Upper lobe of right lung (tissue), 1 donor: ENCODE results near the gene ABCA2. TPM values are rescaled to one million over a fixed set of nuclear protein-coding genes. Genes with fewer than 3 reads are reported as not detected.

Source experiments
- ATAC-seq: fragments of 200-7000 bp; cut with Tn5 transposase; one replicate; pipeline ENCODE4 v1.9.1; 2020; ENCODE audit warnings: mild to moderate bottlenecking, moderate library complexity
- DNase-seq: peaks from one replicate; pipeline ENCODE4 v3.0.0-alpha.2; 2020
- H3K27ac ChIP-seq: fragments of 200-600 bp; one replicate; pipeline ENCODE4 v1.8.0; 2022
- H3K27me3 ChIP-seq: fragments of 200-600 bp; one replicate; pipeline ENCODE4 v1.8.0; 2022; ENCODE audit warnings: mild to moderate bottlenecking
- H3K36me3 ChIP-seq: fragments of 200-600 bp; one replicate; pipeline ENCODE4 v1.8.0; 2022
- H3K4me1 ChIP-seq: fragments of 200-600 bp; one replicate; pipeline ENCODE4 v1.8.0; 2022
- H3K4me3 ChIP-seq: fragments of 200-600 bp; one replicate; pipeline ENCODE4 v1.8.0; 2022; ENCODE audit warnings: mild to moderate bottlenecking
- H3K9me3 ChIP-seq: fragments of 200-600 bp; one replicate; pipeline ENCODE4 v1.8.0; 2022
- intact Hi-C: fragments of 100-400 bp; cut with DNase I; formaldehyde crosslinking; loops from one replicate; pipeline ENCODE4 v1.11.0; 2022
- total RNA-seq: library from RNA; stranded (reverse); fragmentation: NEBNext Ultra II Directional; extraction: Animal tissue kit (Norgen Biotek cat#: 25700); gene quantifications from one replicate; pipeline ENCODE4 v1.2.1, GENCODE V29; 2021
- TF ChIP-seq, protein P1 (sequence below): fragments of 200-600 bp; IDR thresholded peaks from one replicate; pipeline ENCODE4 v1.8.0; 2022; ENCODE audit warnings: antibody characterized with exemption
- donor health status: DM: no; HTN: yes; CAD: no; lungs with severe emphysema.

Gene ABCA2
- total RNA-seq, 1 donor from 2014 or later, result 44.3 TPM

DNA sequence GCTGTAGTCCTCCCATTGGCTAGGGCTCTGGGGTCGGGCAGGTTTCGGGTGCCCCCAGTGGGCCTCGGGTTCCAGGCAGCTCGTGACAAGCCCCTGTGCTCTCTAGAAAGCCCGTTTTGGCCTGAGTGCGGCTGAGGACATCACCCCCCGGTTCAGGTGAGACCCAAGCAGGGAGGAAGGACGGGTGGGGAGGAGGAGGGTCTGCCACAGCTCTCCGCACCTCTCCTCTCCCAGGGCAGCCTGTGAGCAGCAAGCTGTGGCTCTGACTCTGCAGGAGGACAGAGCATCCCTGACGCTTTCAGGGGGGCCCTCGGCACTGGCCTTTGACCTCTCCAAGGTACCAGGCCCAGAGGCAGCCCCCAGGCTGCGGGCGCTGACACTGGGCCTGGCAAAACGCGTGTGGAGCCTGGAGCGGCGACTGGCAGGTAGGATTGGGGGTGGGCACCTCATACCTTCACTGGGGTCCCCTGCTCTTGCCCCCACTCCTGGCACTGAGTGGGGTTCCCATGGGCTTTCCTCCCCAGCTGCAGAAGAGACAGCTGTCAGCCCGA is 35.1 kb downstream of the ABCA2 start:
- TF ChIP-seq, protein P1, sequence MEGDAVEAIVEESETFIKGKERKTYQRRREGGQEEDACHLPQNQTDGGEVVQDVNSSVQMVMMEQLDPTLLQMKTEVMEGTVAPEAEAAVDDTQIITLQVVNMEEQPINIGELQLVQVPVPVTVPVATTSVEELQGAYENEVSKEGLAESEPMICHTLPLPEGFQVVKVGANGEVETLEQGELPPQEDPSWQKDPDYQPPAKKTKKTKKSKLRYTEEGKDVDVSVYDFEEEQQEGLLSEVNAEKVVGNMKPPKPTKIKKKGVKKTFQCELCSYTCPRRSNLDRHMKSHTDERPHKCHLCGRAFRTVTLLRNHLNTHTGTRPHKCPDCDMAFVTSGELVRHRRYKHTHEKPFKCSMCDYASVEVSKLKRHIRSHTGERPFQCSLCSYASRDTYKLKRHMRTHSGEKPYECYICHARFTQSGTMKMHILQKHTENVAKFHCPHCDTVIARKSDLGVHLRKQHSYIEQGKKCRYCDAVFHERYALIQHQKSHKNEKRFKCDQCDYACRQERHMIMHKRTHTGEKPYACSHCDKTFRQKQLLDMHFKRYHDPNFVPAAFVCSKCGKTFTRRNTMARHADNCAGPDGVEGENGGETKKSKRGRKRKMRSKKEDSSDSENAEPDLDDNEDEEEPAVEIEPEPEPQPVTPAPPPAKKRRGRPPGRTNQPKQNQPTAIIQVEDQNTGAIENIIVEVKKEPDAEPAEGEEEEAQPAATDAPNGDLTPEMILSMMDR, result no peak
- peak overlapping the region; percentile 84 for H3K4me3 ChIP-seq
- peak overlapping the region; percentile 85 for H3K27ac ChIP-seq
- ATAC-seq (no peak), DNase-seq (no peak)
- H3K27me3 ChIP-seq, result no peaks in the 10 kb centered on the region
- peaks cover 47% of the 10 kb centered on the region for H3K4me1 ChIP-seq
- peaks cover 13% of the 10 kb centered on the region for H3K36me3 ChIP-seq
- intact Hi-C loops, result no loop called here
- no peaks in the 10 kb centered on the region for H3K9me3 ChIP-seq

- DNase-seq, result peak; percentile 98
- H3K9me3 ChIP-seq, result no peaks in the 10 kb centered on the region
- peaks cover 13% of the 10 kb centered on the region for H3K36me3 ChIP-seq
- peak within 1 kb of the TSS; percentile 85 for H3K27ac ChIP-seq
- H3K27me3 ChIP-seq, result no peaks in the 10 kb centered on the region
- TF ChIP-seq, protein P1, result no peak
- H3K4me3 ChIP-seq, result peak within 1 kb of the TSS; percentile 84
- peaks cover 41% of the 10 kb centered on the region for H3K4me1 ChIP-seq
- intact Hi-C loops, result no loop called here
- peak; percentile 88 for ATAC-seq
Measured at GRCh38 chr9:136991993-136992818, 35.8 kb downstream of the ABCA2 start, which contains the start of gene PAXX. PAXX (plus strand) TSS chr9:136992422; CDS start chr9:136992444, 22 bp downstream.

DNA sequence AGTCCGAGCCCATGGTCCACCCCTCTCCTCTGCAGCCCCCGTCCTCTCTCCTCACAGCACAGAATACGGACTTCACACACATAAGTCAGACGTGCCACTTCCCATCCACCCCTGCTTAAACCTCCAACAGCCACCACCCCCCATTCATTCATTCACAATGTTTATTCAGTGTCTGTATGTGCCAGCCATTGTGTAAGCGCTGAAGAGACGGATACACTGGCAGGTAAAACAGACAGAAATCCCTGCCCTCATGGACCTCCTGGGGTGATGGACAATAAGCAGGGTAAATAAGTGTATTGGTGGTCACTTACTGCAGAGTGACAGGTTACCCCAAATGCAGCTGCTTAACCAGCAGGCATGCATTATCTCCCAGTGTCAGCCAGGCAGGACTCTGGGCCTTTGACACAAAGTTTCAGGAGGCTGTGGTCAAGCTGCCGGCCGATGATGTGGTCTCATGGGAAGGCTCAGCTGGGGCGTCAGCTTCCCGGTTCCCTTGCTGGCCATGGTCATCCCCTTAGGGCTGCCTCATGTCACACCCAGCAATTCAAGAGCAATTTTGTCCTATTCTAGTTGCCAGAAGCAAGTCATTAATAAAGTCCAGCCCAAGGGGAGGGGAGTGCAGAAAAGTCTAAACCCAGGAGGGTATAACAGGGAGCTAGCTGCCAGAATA is 37.7 kb downstream of the ABCA2 start:
- ATAC-seq, result no peak
- TF ChIP-seq, protein P1, result no peak
- intact Hi-C loops, result no loop called here
- Histone ChIP-seq H3K4me1 (peaks cover 24% of the 10 kb centered on the region), H3K9me3 (no peaks in the 10 kb centered on the region), H3K36me3 (peaks cover 13% of the 10 kb centered on the region), H3K4me3 (no peak overlapping the region), H3K27ac (no peak overlapping the region), H3K27me3 (peaks cover 11% of the 10 kb centered on the region)
- DNase-seq, result no peak

- no peak overlapping the region for H3K4me3 ChIP-seq
- no peaks in the 10 kb centered on the region for H3K9me3 ChIP-seq
- H3K4me1 ChIP-seq, result peaks cover 12% of the 10 kb centered on the region
- no peak for DNase-seq
- intact Hi-C loops, result no loop called here
- H3K27ac ChIP-seq, result no peak overlapping the region
- TF ChIP-seq, protein P1, result no peak
- ATAC-seq, result no peak
- H3K27me3 ChIP-seq, result peaks cover 23% of the 10 kb centered on the region
- peaks cover 2% of the 10 kb centered on the region for H3K36me3 ChIP-seq
Measured at GRCh38 chr9:136988872-136989271, 39.2 kb downstream of the ABCA2 start.

GRCh38 chr9:136985853-136986252 is 42.2 kb downstream of the ABCA2 start:
- ATAC-seq, result no peak
- DNase-seq, result no peak
- H3K27me3 ChIP-seq, result peaks cover 23% of the 10 kb centered on the region

More at GRCh38 chr9:136985853-136986252, 42.2 kb downstream of the ABCA2 start:
- Histone ChIP-seq H3K9me3 (no peaks in the 10 kb centered on the region), H3K4me1 (peaks cover 5% of the 10 kb centered on the region), H3K27ac (no peak overlapping the region), H3K36me3 (no peaks in the 10 kb centered on the region), H3K4me3 (no peak overlapping the region)
- TF ChIP-seq, protein P1, result no peak
- intact Hi-C loops, result no loop called here
